H54 (cell line): ENCODE results near the gene GGA1.

Source experiments
- DNase-seq: peaks from one replicate; pipeline ENCODE4 v3.0.0; 2011; ENCODE audit warnings: low spot score, mixed read lengths; ENCODE audit not compliant: insufficient read length
- FAIRE-seq: peaks from 3 replicates; lab custom pipeline; 2011; peaks lifted over from hg19 to GRCh38; lab: Jason Lieb, UNC
- POLR2A ChIP-seq: IDR thresholded peaks from 2 replicates; pipeline ENCODE4 v1.6.1; 2011; ENCODE audit warnings: low read depth, mild to moderate bottlenecking, low read length

Gene GGA1

DNA sequence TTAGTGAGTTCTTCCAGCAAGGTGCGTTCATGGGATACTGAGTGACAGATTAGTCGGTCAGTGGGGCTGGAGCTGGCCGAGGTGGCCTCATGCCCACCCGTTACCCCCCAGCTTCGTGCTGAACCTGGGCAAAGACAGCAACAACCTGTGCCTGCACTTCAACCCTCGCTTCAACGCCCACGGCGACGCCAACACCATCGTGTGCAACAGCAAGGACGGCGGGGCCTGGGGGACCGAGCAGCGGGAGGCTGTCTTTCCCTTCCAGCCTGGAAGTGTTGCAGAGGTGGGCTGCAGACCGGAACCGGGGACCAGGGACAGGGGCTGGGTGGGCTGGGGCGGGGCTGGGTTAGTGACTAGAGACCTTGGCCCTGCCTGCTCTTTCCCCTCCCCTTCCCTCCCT is 69.7 kb downstream of the GGA1 start:
- TF ChIP-seq POLR2A: no peak
- no peak for FAIRE-seq
- DNase-seq: no peak

DNA sequence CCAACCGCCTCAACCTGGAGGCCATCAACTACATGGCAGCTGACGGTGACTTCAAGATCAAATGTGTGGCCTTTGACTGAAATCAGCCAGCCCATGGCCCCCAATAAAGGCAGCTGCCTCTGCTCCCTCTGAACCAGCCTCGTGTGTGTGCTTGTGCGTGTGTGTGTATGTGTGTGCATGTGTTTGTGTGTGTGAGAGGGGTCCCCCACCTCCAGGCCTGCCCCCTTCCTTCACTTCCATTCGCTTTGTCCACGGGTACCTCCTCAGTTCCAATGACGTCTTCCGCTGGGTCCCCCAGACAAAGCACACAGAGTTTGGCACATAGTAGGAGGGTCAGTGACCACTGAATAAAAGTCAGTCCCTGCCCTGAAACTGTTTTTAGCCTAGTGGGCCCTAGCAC is 71.0 kb downstream of the GGA1 start:
- FAIRE-seq: no peak
- TF ChIP-seq POLR2A: no peak

DNA sequence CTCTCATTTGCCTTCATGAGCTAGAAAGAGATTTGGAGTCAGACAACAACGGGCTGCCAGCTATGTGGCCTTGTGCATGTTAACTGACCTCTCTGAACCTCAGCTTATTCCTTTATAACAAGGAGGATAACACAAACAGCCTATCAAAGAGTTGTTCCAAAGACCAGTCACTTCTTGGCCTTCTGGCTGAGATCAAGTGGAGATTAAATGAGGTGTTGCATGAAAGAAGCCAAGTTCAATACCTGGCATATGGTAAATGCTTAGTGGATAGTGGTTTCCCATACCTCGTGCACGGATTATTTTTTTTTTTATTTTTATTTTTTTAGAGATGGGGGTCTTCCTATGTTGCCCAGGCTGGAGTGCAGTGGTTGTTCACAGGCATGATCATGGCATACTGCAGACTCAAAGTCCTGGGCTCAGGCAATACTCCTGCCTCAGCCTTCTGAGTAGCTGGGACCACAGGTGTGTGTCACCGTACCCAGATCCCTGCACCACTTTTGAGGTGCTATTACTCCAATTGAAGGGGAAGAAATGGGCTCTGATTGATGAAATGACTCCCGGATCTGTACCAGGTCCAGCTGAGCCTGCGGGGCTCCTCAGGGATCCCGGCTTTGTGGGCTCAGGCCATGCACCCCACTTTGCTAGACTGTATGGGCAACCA is 71.7 kb downstream of the GGA1 start:
- FAIRE-seq (no peak), DNase-seq (no peak)
- TF ChIP-seq POLR2A: no peak

More for the DNA sequence above, 71.0 kb downstream of the GGA1 start:
- no peak for DNase-seq

DNA sequence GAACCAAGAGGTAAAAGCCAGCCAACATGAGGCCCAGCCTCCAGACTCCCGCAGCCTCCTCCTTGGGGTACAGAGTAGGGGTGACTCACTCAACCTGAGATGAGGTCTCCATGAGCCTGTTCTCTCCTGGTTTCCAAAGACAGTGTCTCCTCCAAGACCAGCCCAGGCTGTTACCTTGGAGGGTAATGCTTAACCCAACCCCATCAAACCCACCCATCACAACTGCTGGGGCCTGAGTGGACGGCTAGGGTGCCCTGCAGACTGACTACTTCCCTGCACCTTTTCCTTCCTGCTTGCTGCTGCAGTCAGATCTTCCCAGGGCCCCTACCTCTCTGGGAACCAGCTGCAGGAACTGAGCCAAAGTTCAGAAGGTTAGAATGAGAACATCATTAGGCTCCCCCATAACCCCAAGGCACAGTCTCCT is 72.4 kb downstream of the GGA1 start:
- FAIRE-seq: no peak
- TF ChIP-seq POLR2A: no peak; the same call in 1 of the 2 replicates
- no peak for DNase-seq

DNA sequence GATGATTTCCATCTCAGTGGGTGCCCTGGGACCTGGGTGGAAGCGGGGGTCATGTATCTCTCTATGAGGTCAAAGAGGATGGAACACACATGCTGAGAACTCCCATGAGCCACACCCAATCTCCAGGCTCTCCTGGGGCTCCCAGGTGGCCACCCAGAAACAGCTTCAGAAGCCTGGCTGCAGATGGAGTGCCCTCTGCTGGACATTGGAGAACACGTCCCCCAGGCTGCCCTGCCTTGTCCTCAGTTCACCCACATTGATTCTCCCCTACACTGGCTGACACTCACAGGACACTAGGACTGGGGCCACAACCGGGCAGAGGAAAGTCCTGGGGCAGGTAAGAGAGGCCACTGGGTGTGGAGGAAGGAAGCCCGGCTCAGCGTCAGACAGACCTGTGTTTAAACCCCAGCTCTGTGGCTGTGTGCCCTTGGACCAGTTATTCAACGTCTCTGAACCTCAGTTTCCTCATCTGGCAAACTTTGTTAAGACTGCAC is 73.0 kb downstream of the GGA1 start:
- TF ChIP-seq POLR2A: no peak
- DNase-seq: peak; percentile 42
- no peak for FAIRE-seq
